Mucosa of descending colon (tissue), 3 donors: Measurements from ENCODE around the gene MLLT10. TPM values are rescaled to one million over a fixed set of nuclear protein-coding genes. Genes with fewer than 3 reads are reported as not detected.
"Not testable (repeated sequence)": the region's sequence is repeated elsewhere in the genome, so short reads cannot be mapped to it uniquely, and the experiment has no call there.

Source experiments
- ATAC-seq: fragments of 200-7000 bp; cut with Tn5 transposase; one replicate; pipeline ENCODE4 v1.9.1; 2020; ENCODE audit warnings: mild to moderate bottlenecking, moderate library complexity
- DNase-seq, 3 donors: peaks; one replicate each; pipeline ENCODE4 v3.0.0-alpha.2; 2020
- H3K36me3 ChIP-seq: fragments of 200-600 bp; one replicate; pipeline ENCODE4 v1.8.0; 2021; ENCODE audit warnings: low read depth, mild to moderate bottlenecking
- H3K4me1 ChIP-seq: fragments of 200-600 bp; one replicate; pipeline ENCODE4 v1.8.0; 2021; ENCODE audit warnings: low read depth, mild to moderate bottlenecking
- H3K4me3 ChIP-seq: fragments of 200-600 bp; one replicate; pipeline ENCODE4 v1.8.0; 2021; ENCODE audit warnings: mild to moderate bottlenecking
- H3K9me3 ChIP-seq: fragments of 200-600 bp; one replicate; pipeline ENCODE4 v1.8.0; 2021; ENCODE audit warnings: mild to moderate bottlenecking
- CTCF ChIP-seq: fragments of 200-600 bp; IDR thresholded peaks from one replicate; pipeline ENCODE4 v1.8.0; 2022; ENCODE audit warnings: antibody characterized with exemption, mild to moderate bottlenecking
- intact Hi-C, 2 donors: fragments of 100-400 bp; cut with DNase I in 1 of 2; cut with micrococcal nuclease in 1 of 2; formaldehyde crosslinking; loops; one replicate each; pipeline versions ENCODE4 v1.11.0 to v1.11.1; 2022; cut with DNase I, micrococcal nuclease
- total RNA-seq, 3 donors: library from RNA; stranded (reverse); fragmentation: NEBNext Ultra II Directional in 2 of 3; extraction: Animal tissue kit (Norgen Biotek cat#: 25700) in 2 of 3; gene quantifications; one replicate each; pipeline versions ENCODE4 v1.2.1 to v1.2.4, GENCODE V29; 2021 to 2023
- donor health status: DM: no; HTN: no; CAD: no; lungs with moderate emphysema.
- donor health status: DM: no; HTN: no; CAD: no.
- donor health status: DM: no; HTN: yes; CAD: no.

The MLLT10 gene
- total RNA-seq, 3 donors from 2014 or later, result 29.6 to 43.1 (median 35.8) TPM

- intact Hi-C loops, result no loop called here
- H3K9me3 ChIP-seq, result no peaks in the 10 kb centered on the region
- DNase-seq (no peak), ATAC-seq (no peak)
- H3K4me1 ChIP-seq, result peaks cover 18% of the 10 kb centered on the region
- no peaks in the 10 kb centered on the region for H3K36me3 ChIP-seq
- TF ChIP-seq CTCF, result no peak
- H3K4me3 ChIP-seq, result no peak overlapping the region
These were observed 36.9 kb downstream of the MLLT10 start for GRCh38 chr10:21570761-21571521.

- ATAC-seq, result no peak
- TF ChIP-seq CTCF, result no peak
- no peak for DNase-seq
- Histone ChIP-seq H3K4me3 (no peak overlapping the region), H3K9me3 (no peaks in the 10 kb centered on the region), H3K36me3 (no peaks in the 10 kb centered on the region), H3K4me1 (peaks cover 9% of the 10 kb centered on the region)
- intact Hi-C loops, result no loop called here
These were observed 38.5 kb downstream of the MLLT10 start for GRCh38 chr10:21572578-21572977.

GRCh38 chr10:21574514-21574913 is 40.5 kb downstream of the MLLT10 start:
- intact Hi-C loops, H3K4me3 ChIP-seq, DNase-seq, H3K36me3 ChIP-seq, ATAC-seq, H3K4me1 ChIP-seq, H3K9me3 ChIP-seq: not testable (repeated sequence)

- no peaks in the 10 kb centered on the region for H3K4me1 ChIP-seq
- H3K9me3 ChIP-seq, result no peaks in the 10 kb centered on the region
- no peak for ATAC-seq
- no peak for TF ChIP-seq CTCF
- H3K36me3 ChIP-seq, result no peaks in the 10 kb centered on the region
- H3K4me3 ChIP-seq, result no peak overlapping the region
- intact Hi-C loops, result no loop called here
- no peak for DNase-seq
These were observed 45.3 kb downstream of the MLLT10 start for GRCh38 chr10:21579291-21579690.

GRCh38 chr10:21581421-21581834 is 47.4 kb downstream of the MLLT10 start:
- DNase-seq, H3K9me3 ChIP-seq, intact Hi-C loops, H3K36me3 ChIP-seq, H3K4me1 ChIP-seq, H3K4me3 ChIP-seq, ATAC-seq: not testable (repeated sequence)

- Histone ChIP-seq H3K9me3 (no peaks in the 10 kb centered on the region), H3K36me3 (no peaks in the 10 kb centered on the region), H3K4me1 (no peaks in the 10 kb centered on the region), H3K4me3 (no peak overlapping the region)
- intact Hi-C loops, result no loop called here
- no peak for TF ChIP-seq CTCF
- ATAC-seq (no peak), DNase-seq (no peak)
These were observed 51.0 kb downstream of the MLLT10 start for GRCh38 chr10:21584834-21585530.
